Measurements from ENCODE around the gene R3HDM4.
"Not testable (repeated sequence)": the region's sequence is repeated elsewhere in the genome, so short reads cannot be mapped to it uniquely, and the experiment has no call there.

The R3HDM4 gene

DNA sequence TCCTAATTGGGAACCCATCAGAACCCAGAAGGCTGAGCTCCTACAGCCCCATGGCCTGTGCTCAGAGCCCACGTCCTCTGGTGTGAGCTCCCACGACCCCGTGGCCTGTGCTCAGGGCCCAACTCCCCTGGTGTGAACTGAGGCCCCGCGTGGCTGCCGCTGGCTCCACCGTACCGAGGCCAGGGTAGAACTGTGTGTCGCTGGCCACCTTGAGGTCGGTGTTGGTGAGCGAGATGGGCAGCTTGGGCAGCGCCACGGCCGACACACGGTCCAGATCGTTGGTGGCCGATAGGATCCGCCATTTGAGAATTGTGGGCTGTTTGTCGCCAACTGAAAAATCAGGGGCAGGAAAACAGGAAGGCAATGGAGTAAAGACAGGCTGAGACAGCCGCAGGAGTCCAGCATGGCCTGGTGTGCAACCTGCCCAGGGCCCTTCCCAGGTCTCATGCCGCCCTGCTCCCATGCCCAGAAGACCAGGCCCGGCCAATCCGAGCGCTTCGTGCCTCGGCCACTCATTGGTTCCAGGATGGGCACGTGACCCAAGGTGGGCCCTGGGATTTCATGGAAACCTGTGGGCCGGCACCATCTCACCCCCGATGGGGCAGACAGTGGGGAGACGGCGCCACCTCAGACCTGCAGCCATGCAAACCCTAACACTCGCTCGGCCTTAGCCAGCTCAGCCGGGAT is 31.5 kb downstream of the R3HDM4 start:
- Histone ChIP-seq H3K27me3 (ENCODE audit: insufficient read depth, low read length, poor library complexity, severe bottlenecking) (no peaks in the 10 kb centered on the region), H3K9me3 (ENCODE audit: insufficient read depth, low read depth, low read length) (no peaks in the 10 kb centered on the region), H3K9ac (ENCODE audit: low read depth, low read length, poor library complexity, severe bottlenecking) (no peak overlapping the region), H2AFZ (ENCODE audit: low read length) (no peak overlapping the region), H3K36me3 (ENCODE audit: insufficient read depth, low read length) (no peaks in the 10 kb centered on the region; the same call in 1 of the 2 replicates), H3K4me1 (ENCODE audit: insufficient read depth, low read length, poor library complexity, severe bottlenecking) (no peaks in the 10 kb centered on the region), H3K79me2 (ENCODE audit: insufficient read depth, low read length) (no peaks in the 10 kb centered on the region), H3F3A (ENCODE audit: low read depth) (no peaks in the 10 kb centered on the region), H4K20me1 (ENCODE audit: insufficient read depth, low read length, poor library complexity, severe bottlenecking) (no peaks in the 10 kb centered on the region), H3K4me3 (ENCODE audit: low read length, poor library complexity, severe bottlenecking) (no peak overlapping the region), H3K9me2 (replicated peaks; ENCODE audit: low read depth, low read length) (no peaks in the 10 kb centered on the region), H3K4me2 (ENCODE audit: low read depth, low read length, poor library complexity, severe bottlenecking) (no peak overlapping the region)
- TF ChIP-seq, protein P1, sequence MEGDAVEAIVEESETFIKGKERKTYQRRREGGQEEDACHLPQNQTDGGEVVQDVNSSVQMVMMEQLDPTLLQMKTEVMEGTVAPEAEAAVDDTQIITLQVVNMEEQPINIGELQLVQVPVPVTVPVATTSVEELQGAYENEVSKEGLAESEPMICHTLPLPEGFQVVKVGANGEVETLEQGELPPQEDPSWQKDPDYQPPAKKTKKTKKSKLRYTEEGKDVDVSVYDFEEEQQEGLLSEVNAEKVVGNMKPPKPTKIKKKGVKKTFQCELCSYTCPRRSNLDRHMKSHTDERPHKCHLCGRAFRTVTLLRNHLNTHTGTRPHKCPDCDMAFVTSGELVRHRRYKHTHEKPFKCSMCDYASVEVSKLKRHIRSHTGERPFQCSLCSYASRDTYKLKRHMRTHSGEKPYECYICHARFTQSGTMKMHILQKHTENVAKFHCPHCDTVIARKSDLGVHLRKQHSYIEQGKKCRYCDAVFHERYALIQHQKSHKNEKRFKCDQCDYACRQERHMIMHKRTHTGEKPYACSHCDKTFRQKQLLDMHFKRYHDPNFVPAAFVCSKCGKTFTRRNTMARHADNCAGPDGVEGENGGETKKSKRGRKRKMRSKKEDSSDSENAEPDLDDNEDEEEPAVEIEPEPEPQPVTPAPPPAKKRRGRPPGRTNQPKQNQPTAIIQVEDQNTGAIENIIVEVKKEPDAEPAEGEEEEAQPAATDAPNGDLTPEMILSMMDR (conservative IDR thresholded peaks at IDR 0.05; ENCODE audit: low read length) = no peak
- TF ChIP-seq EZH2phosphoT487 (IDR thresholded peaks at IDR 0.05; ENCODE audit: borderline replicate concordance) = no peak

DNA sequence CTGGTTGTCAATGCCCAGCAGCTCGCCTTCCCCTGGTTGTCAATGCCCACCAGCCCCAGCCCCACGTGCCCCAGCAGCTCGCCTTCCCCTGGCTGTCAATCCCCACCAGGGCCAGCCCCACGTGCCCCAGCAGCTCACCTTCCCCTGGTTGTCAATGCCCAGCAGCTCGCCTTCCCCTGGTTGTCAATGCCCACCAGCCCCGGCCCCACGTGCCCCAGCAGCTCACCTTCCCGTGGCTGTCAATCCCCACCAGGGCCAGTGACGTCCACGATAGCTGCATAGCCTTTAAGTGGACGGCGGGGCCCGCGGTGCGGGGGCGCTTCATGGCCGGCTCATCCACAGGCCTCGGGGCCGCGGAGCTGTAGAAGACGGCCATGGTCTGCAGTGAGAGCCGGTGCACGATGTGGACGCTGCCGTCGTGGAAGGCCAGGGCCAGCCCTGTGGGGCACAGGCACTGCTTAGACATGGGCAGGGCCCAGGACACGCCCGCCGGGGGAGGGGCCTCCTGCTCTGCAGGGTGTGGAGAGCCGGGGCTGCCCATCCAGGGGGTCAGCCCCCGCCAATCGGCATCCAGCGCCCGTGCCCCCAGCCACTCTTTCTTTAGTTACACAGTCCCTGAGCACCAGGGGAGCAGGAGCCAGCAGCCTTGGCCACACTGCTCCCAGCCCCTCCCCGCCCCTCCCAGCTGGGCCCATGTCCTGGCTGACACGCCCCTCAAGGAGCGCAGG is 33.1 kb downstream of the R3HDM4 start:
- Histone ChIP-seq H3K4me3 (ENCODE audit: low read length, poor library complexity, severe bottlenecking) (no peak overlapping the region), H3K9ac (ENCODE audit: low read depth, low read length, poor library complexity, severe bottlenecking) (no peak overlapping the region), H3K4me1 (ENCODE audit: insufficient read depth, low read length, poor library complexity, severe bottlenecking) (no peaks in the 10 kb centered on the region), H3K27me3 (ENCODE audit: insufficient read depth, low read length, poor library complexity, severe bottlenecking) (no peaks in the 10 kb centered on the region), H3K36me3 (ENCODE audit: insufficient read depth, low read length) (no peaks in the 10 kb centered on the region; the same call in 1 of the 2 replicates), H4K20me1 (ENCODE audit: insufficient read depth, low read length, poor library complexity, severe bottlenecking) (no peaks in the 10 kb centered on the region), H3K9me3 (ENCODE audit: insufficient read depth, low read depth, low read length) (no peaks in the 10 kb centered on the region), H3K79me2 (ENCODE audit: insufficient read depth, low read length) (no peaks in the 10 kb centered on the region), H2AFZ (ENCODE audit: low read length) (no peak overlapping the region), H3K4me2 (ENCODE audit: low read depth, low read length, poor library complexity, severe bottlenecking) (no peak overlapping the region), H3F3A (ENCODE audit: low read depth) (no peaks in the 10 kb centered on the region), H3K9me2 (replicated peaks; ENCODE audit: low read depth, low read length) (no peaks in the 10 kb centered on the region)
- TF ChIP-seq EZH2phosphoT487 (IDR thresholded peaks at IDR 0.05; ENCODE audit: borderline replicate concordance) = no peak
- TF ChIP-seq, protein P1 (conservative IDR thresholded peaks at IDR 0.05; ENCODE audit: low read length) = no peak

DNA sequence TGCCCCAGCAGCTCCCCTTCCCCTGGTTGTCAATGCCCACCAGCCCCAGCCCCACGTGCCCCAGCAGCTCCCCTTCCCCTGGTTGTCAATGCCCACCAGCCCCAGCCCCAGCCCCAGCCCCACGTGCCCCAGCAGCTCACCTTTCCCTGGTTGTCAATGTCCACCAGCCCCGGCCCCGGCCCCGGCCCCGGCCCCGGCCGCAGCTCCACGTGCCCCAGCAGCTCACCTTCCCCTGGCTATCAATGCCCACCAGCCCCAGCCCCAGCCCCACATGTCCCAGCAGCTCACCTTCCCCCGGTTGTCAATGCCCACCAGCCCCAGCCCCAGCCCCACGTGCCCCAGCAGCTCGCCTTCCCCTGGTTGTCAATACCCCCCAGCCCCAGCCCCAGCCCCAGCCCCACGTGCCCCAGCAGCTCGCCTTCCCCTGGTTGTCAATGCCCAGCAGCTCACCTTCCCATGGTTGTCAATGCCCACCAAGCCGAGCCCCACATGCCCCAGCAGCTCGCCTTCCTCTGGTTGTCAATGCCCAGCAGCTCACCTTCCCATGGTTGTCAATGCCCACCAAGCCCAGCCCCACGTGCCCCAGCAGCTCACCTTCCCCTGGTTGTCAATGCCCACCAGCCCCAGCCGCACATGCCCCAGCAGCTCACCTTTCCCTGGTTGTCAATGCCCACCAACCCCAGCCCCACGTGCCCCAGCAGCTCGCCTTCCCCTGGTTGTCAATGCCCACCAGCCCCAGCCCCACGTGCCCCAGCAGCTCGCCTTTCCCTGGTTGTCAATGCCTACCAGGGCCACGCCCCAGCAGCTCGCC is 34.1 kb downstream of the R3HDM4 start:
- not testable (repeated sequence) for H4K20me1 ChIP-seq (ENCODE audit: insufficient read depth, low read length, poor library complexity, severe bottlenecking); H3K4me3 ChIP-seq (ENCODE audit: low read length, poor library complexity, severe bottlenecking); H3K9me2 ChIP-seq (replicated peaks; ENCODE audit: low read depth, low read length); H3K36me3 ChIP-seq (ENCODE audit: insufficient read depth, low read length); H2AFZ ChIP-seq (ENCODE audit: low read length); H3K4me1 ChIP-seq (ENCODE audit: insufficient read depth, low read length, poor library complexity, severe bottlenecking); H3K79me2 ChIP-seq (ENCODE audit: insufficient read depth, low read length); H3K9me3 ChIP-seq (ENCODE audit: insufficient read depth, low read depth, low read length); H3K9ac ChIP-seq (ENCODE audit: low read depth, low read length, poor library complexity, severe bottlenecking); H3F3A ChIP-seq (ENCODE audit: low read depth); H3K27me3 ChIP-seq (ENCODE audit: insufficient read depth, low read length, poor library complexity, severe bottlenecking); H3K4me2 ChIP-seq (ENCODE audit: low read depth, low read length, poor library complexity, severe bottlenecking)

DNA sequence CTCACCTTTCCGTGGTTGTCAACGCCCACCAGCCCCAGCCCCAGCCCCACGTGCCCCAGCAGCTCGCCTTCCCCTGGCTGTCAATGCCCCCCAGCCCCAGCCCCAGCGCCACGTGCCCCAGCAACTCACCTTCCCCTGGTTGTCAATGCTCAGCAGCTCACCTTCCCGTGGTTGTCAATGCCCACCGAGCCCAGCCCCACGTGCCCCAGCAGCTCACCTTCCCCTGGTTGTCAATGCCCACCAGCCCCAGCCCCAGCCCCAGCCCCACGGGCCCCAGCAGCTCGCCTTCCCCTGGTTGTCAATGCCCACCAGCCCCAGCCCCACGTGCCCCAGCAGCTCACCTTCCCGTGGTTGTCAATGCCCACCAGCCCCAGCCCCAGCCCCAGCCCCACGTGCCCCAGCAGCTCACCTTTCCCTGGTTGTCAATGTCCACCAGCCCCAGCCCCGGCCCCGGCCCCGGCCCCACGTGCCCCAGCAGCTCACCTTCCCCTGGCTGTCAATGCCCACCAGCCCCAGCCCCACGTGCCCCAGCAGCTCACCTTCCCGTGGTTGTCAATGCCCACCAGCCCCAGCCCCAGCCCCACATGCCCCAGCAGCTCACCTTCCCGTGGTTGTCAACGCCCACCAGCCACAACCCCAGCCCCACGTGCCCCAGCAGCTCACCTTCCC is 34.9 kb downstream of the R3HDM4 start:
- H3F3A ChIP-seq (ENCODE audit: low read depth); H3K9ac ChIP-seq (ENCODE audit: low read depth, low read length, poor library complexity, severe bottlenecking); H3K4me2 ChIP-seq (ENCODE audit: low read depth, low read length, poor library complexity, severe bottlenecking); H3K9me3 ChIP-seq (ENCODE audit: insufficient read depth, low read depth, low read length); H3K4me3 ChIP-seq (ENCODE audit: low read length, poor library complexity, severe bottlenecking); H3K36me3 ChIP-seq (ENCODE audit: insufficient read depth, low read length); H3K9me2 ChIP-seq (replicated peaks; ENCODE audit: low read depth, low read length); H3K79me2 ChIP-seq (ENCODE audit: insufficient read depth, low read length); H2AFZ ChIP-seq (ENCODE audit: low read length); H4K20me1 ChIP-seq (ENCODE audit: insufficient read depth, low read length, poor library complexity, severe bottlenecking); H3K4me1 ChIP-seq (ENCODE audit: insufficient read depth, low read length, poor library complexity, severe bottlenecking); H3K27me3 ChIP-seq (ENCODE audit: insufficient read depth, low read length, poor library complexity, severe bottlenecking): not testable (repeated sequence)

Measured in Loucy (cell line).